Endodermal cell (in vitro differentiated cells): Measurements from ENCODE around the gene HIRA. TPM values are rescaled to one million over a fixed set of nuclear protein-coding genes. Genes with fewer than 3 reads are reported as not detected.
"Not testable (repeated sequence)": the region's sequence is repeated elsewhere in the genome, so short reads cannot be mapped to it uniquely, and the experiment has no call there.

Source experiments
- DNase-seq: peaks from one replicate; pipeline ENCODE4 v3.0.0-alpha.2; 2017
- H3K27ac ChIP-seq: 2 replicates; pipeline ENCODE4 v1.5.1; 2013; ENCODE audit warnings: mild to moderate bottlenecking, low read depth, low read length, moderate library complexity
- H3K27me3 ChIP-seq: 2 replicates; pipeline ENCODE4 v1.6.1; 2013; ENCODE audit warnings: mild to moderate bottlenecking, low read length, moderate library complexity; ENCODE audit not compliant: insufficient read depth, control insufficient read depth, poor library complexity, severe bottlenecking
- H3K36me3 ChIP-seq: 2 replicates; pipeline ENCODE4 v1.7.0; 2013; ENCODE audit warnings: mild to moderate bottlenecking, low read length, moderate library complexity; ENCODE audit not compliant: control insufficient read depth, insufficient read depth
- H3K4me1 ChIP-seq: one replicate; pipeline ENCODE4 v1.7.0; 2013; ENCODE audit warnings: low read length; ENCODE audit not compliant: control insufficient read depth, insufficient read depth
- H3K4me3 ChIP-seq: 2 replicates; pipeline ENCODE4 v1.5.1; 2013; ENCODE audit warnings: mild to moderate bottlenecking, low read length, moderate library complexity
- H3K9ac ChIP-seq: 2 replicates; pipeline ENCODE4 v1.6.1; 2013; ENCODE audit warnings: mild to moderate bottlenecking, low read length, moderate library complexity; ENCODE audit not compliant: poor library complexity, severe bottlenecking; ENCODE audit errors: extremely low read depth
- H3K9me3 ChIP-seq: 2 replicates; pipeline ENCODE4 v1.6.1; 2013; ENCODE audit warnings: mild to moderate bottlenecking, low read length, moderate library complexity; ENCODE audit not compliant: control insufficient read depth
- H3K27ac Mint-ChIP-seq: 2 replicates; pipeline ENCODE4 v1.8.0; 2020; ENCODE audit warnings: mixed read lengths
- H3K27me3 Mint-ChIP-seq: 2 replicates; pipeline ENCODE4 v1.8.0; 2021; ENCODE audit warnings: mild to moderate bottlenecking, mixed read lengths; ENCODE audit not compliant: insufficient read depth
- H3K36me3 Mint-ChIP-seq: 2 replicates; pipeline ENCODE4 v1.8.0; 2020; ENCODE audit warnings: low read depth, mixed read lengths
- H3K4me1 Mint-ChIP-seq: 2 replicates; pipeline ENCODE4 v1.8.0; 2020; ENCODE audit warnings: mixed read lengths
- H3K4me3 Mint-ChIP-seq: 2 replicates; pipeline ENCODE4 v1.8.0; 2020; ENCODE audit warnings: mild to moderate bottlenecking, moderate library complexity, mixed read lengths
- H3K9me3 Mint-ChIP-seq: 2 replicates; pipeline ENCODE4 v1.8.0; 2020; ENCODE audit warnings: mild to moderate bottlenecking, mixed read lengths
- CTCF ChIP-seq: fragments of 200-600 bp; sonication (generic); conservative IDR thresholded peaks from 2 replicates; pipeline ENCODE4 v1.5.0; 2021; ENCODE audit warnings: antibody characterized with exemption, mild to moderate bottlenecking
- WGBS, 2 experiments: methylation state at CpG; one replicate each; pipeline versions ENCODE4 v1.1.5 to v1.1.7; 2013; ENCODE audit warnings: missing lambda C conversion rate in 2 of 2, mixed read lengths in 1 of 2; ENCODE audit not compliant: insufficient coverage in 1 of 2, insufficient read length in 1 of 2; 5-methylcytosine and 5-hydroxymethylcytosine counted together
- total RNA-seq, 2 donors: library from RNA; stranded (reverse); fragmentation: NEBNext Ultra II Directional in 1 of 2; extraction: Animal tissue kit (Norgen Biotek cat#: 25700) in 1 of 2; gene quantifications; 2 replicates in 1 of 2; 3 replicates in 1 of 2; pipeline ENCODE4 v1.2.1, GENCODE V29; 2021

HIRA gene
- total RNA-seq, 2 donors from 2014 or later = 44.8 to 46.6 TPM

GRCh38 chr22:19438298-19438697, 6.8 kb upstream of the HIRA start:
- H3K9me3 Mint-ChIP-seq = no peaks in the 10 kb centered on the region
- H3K27me3 ChIP-seq = no peaks in the 10 kb centered on the region
- peaks cover 41% of the 10 kb centered on the region for H3K36me3 ChIP-seq
- H3K27me3 Mint-ChIP-seq = no peaks in the 10 kb centered on the region
- H3K27ac ChIP-seq = no peak overlapping the region
- H3K4me3 ChIP-seq = no peak overlapping the region
- no peaks in the 10 kb centered on the region for H3K4me1 ChIP-seq
- peaks cover 35% of the 10 kb centered on the region for H3K36me3 Mint-ChIP-seq
- no peak overlapping the region for H3K9ac ChIP-seq
- no peak for TF ChIP-seq CTCF
- H3K4me3 Mint-ChIP-seq = no peak overlapping the region
- DNase-seq = no peak
- peaks cover 3% of the 10 kb centered on the region for H3K4me1 Mint-ChIP-seq
- H3K9me3 ChIP-seq = no peaks in the 10 kb centered on the region
- whole genome bisulfite sequencing, 2 experiments = 94 to 97% methylated on average over 6 to 7 of the region's 7 CpGs
- H3K27ac Mint-ChIP-seq = no peak overlapping the region

DNA sequence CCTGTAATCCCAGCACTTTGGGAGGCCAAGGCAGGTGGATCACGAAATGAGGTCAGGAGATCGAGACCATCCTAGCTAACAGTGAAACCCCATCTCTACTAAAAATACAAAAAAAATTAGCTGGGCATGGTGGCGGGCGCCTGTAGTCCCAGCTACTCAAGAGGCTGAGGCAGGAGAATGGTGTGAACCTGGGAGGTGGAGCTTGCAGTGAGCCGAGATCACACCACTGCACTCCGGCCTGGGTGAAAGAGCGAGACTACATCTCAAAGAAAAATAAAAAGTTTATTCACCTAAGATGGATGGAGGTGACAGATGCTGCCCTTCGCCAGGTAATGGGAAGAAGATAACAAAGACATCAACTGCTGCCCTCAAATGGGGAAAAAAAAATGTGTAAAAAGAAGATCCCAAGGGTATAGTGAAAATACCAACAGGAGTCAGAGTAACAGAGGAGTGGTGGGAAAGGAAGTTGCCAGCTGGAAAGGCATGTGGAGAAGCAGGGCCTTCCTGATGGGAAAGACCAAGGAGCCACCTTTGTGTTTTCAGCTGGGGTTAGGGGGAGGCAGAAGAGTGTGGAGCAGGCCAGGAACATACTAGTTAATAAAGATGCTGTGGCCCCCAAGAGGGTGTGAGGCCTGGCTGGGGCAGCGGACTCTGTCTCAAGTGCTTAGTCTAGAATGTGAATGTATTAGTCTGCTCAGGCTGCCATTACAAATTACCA, 5.1 kb upstream of the HIRA start:
- H3K9ac ChIP-seq, H3K27ac ChIP-seq, H3K9me3 ChIP-seq, H3K27me3 ChIP-seq, H3K4me3 ChIP-seq, DNase-seq, H3K4me1 ChIP-seq, H3K27me3 Mint-ChIP-seq, H3K4me1 Mint-ChIP-seq, H3K9me3 Mint-ChIP-seq, H3K4me3 Mint-ChIP-seq: not testable (repeated sequence)
- Mint-ChIP-seq H3K36me3 (peaks cover 23% of the 10 kb centered on the region), H3K27ac (peak overlapping the region; percentile 3)
- H3K36me3 ChIP-seq = peaks cover 35% of the 10 kb centered on the region
- 90 to 100% methylated on average over 1 to 8 of the region's 9 CpGs for WGBS, 2 experiments

DNA sequence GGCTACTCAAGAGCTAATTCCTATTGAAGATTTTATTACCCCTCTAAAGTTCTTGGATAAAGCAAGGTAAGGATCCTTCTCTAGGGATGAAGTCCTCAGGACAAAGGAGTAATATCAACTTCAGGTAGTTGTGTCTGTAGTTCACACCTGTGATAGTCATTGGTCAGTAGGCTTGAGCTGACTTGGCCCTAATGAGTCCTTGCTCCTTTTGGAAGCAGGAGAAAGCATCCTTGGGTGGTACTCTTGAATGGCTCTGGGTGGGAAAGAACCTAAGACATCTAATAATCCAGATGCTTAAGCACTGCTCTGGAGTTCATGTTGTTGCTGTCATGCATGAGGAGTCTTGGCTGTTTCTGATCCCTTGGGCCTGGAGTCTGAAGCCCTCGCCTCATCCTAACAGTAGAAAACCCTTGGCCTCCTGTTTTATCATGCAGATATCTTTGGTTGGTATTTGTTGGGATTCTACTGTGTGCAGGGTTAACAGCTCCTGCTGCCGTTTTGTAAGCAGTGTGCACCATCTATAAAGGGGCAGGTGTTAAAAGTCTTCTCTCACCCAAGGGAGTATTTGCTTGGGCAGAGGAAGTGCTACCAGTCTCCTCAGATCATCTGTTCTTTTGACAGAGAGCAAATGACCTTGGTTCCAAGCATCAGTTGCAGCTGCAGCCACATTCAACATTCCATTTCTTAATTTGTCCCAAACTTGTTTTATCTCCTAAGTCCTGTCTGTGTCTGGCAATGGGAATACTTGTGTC, 3.5 kb upstream of the HIRA start:
- WGBS, 2 experiments = 97 to 100% methylated on average over 1 to 2 of the region's 2 CpGs
- Histone ChIP-seq H3K27ac (no peak overlapping the region), H3K27me3 (no peaks in the 10 kb centered on the region), H3K9me3 (no peaks in the 10 kb centered on the region), H3K4me3 (no peak overlapping the region), H3K9ac (no peak overlapping the region), H3K36me3 (peaks cover 24% of the 10 kb centered on the region), H3K4me1 (no peaks in the 10 kb centered on the region)
- TF ChIP-seq CTCF = no peak
- no peak for DNase-seq
- no peak overlapping the region for H3K4me3 Mint-ChIP-seq
- no peak overlapping the region for H3K27ac Mint-ChIP-seq
- peaks cover 14% of the 10 kb centered on the region for H3K4me1 Mint-ChIP-seq
- no peaks in the 10 kb centered on the region for H3K27me3 Mint-ChIP-seq
- peaks cover 18% of the 10 kb centered on the region for H3K36me3 Mint-ChIP-seq
- H3K9me3 Mint-ChIP-seq = no peaks in the 10 kb centered on the region
